IMR-90 (cell line): ENCODE data around the gene PCA3. TPM values are rescaled to one million over a fixed set of nuclear protein-coding genes. Genes with fewer than 3 reads are reported as not detected.

Experiments
- ATAC-seq: fragments of 200-7000 bp; cut with Tn5 transposase; 2 replicates; pipeline ENCODE4 v1.9.1; 2020; ENCODE audit warnings: low read depth, mild to moderate bottlenecking, moderate library complexity
- BruUV-seq: library from RNA; stranded (reverse); fragments of 400-500 nt; replicated peaks from 2 replicates; lab custom pipeline; 2021; lab: Mats Ljungman, UMichigan
- CTCF ChIA-PET: fragments of 300-600 bp; formaldehyde crosslinking; extraction: SDS; loops from one replicate; lab custom pipeline; 2021; ENCODE audit warnings: antibody characterized with exemption; lab: Yijun Ruan, JAX
- POLR2A ChIA-PET: fragments of 300-600 bp; sonication (Branson Sonifier 250); formaldehyde crosslinking; loops from one replicate; lab custom pipeline; 2022; ENCODE audit warnings: antibody characterized with exemption; ENCODE audit not compliant: unreplicated experiment; lab: Charles Lee
- DNase-seq: peaks from one replicate; pipeline ENCODE4 v3.0.0; 2013
- H2AFZ ChIP-seq: replicated peaks from 2 replicates; pipeline ENCODE3; 2013; ENCODE audit warnings: low read length, mild to moderate bottlenecking; ENCODE audit not compliant: poor library complexity
- H2AK5ac ChIP-seq: 2 replicates; pipeline ENCODE4 v1.6.1; 2013; ENCODE audit warnings: low read depth, low read length, inconsistent platforms
- H2AK9ac ChIP-seq: replicated peaks from 2 replicates; pipeline ENCODE3; 2013; ENCODE audit warnings: mild to moderate bottlenecking, low read depth, low read length, moderate library complexity; ENCODE audit not compliant: poor library complexity
- H2BK120ac ChIP-seq: 2 replicates; pipeline ENCODE4 v1.6.1; 2013; ENCODE audit warnings: low read depth, low read length, inconsistent platforms
- H2BK15ac ChIP-seq: 3 replicates; pipeline ENCODE4 v1.6.1; 2013; ENCODE audit warnings: low read depth, low read length, inconsistent platforms
- H2BK20ac ChIP-seq: 2 replicates; pipeline ENCODE4 v1.6.1; 2013; ENCODE audit warnings: low read depth, mild to moderate bottlenecking, inconsistent platforms, low read length, moderate library complexity
- H2BK5ac ChIP-seq: 2 replicates; pipeline ENCODE4 v1.6.1; 2013; ENCODE audit warnings: mild to moderate bottlenecking, low read depth, low read length, inconsistent platforms; ENCODE audit not compliant: poor library complexity, severe bottlenecking
- H3K14ac ChIP-seq: replicated peaks from 2 replicates; pipeline ENCODE4 v1.6.1; 2013; ENCODE audit warnings: low read depth, low read length, inconsistent platforms
- H3K18ac ChIP-seq: 2 replicates; pipeline ENCODE4 v1.6.1; 2013; ENCODE audit warnings: low read depth, low read length, control low read depth
- H3K23ac ChIP-seq: 2 replicates; pipeline ENCODE4 v1.6.1; 2013; ENCODE audit warnings: low read depth, low read length, inconsistent platforms
- H3K27ac ChIP-seq: 2 replicates; pipeline ENCODE4 v1.5.1; 2013; ENCODE audit warnings: mild to moderate bottlenecking, control low read depth, low read length; ENCODE audit not compliant: insufficient read depth
- H3K27me3 ChIP-seq: 2 replicates; pipeline ENCODE4 v1.6.1; 2013; ENCODE audit warnings: low read length; ENCODE audit not compliant: control insufficient read depth, insufficient read depth
- H3K36me3 ChIP-seq: 2 replicates; pipeline ENCODE4 v1.6.1; 2013; ENCODE audit warnings: low read length, mixed read lengths; ENCODE audit not compliant: control insufficient read depth, insufficient read depth
- H3K4ac ChIP-seq: 2 replicates; pipeline ENCODE4 v1.6.1; 2013; ENCODE audit warnings: low read depth, low read length, inconsistent platforms
- H3K4me1 ChIP-seq: 2 replicates; pipeline ENCODE4 v1.6.1; 2013; ENCODE audit warnings: low read length, mixed read lengths; ENCODE audit not compliant: control insufficient read depth, insufficient read depth
- H3K4me2 ChIP-seq: 2 replicates; pipeline ENCODE4 v1.6.1; 2013; ENCODE audit warnings: low read depth, mild to moderate bottlenecking, control low read depth, low read length, moderate library complexity
- H3K4me3 ChIP-seq: 2 replicates; pipeline ENCODE4 v1.5.1; 2013; ENCODE audit warnings: low read depth, mild to moderate bottlenecking, control low read depth, low read length, moderate library complexity; ENCODE audit not compliant: insufficient read depth
- H3K56ac ChIP-seq: 2 replicates; pipeline ENCODE4 v1.6.1; 2013; ENCODE audit warnings: low read length, inconsistent platforms; ENCODE audit not compliant: insufficient read depth; ENCODE audit errors: extremely low read depth
- H3K79me1 ChIP-seq, 2 experiments: 2 replicates each; pipeline ENCODE4 v1.6.1; 2013; ENCODE audit warnings: low read length in 2 of 2, inconsistent platforms in 1 of 2, low read depth in 1 of 2
- H3K9ac ChIP-seq: 2 replicates; pipeline ENCODE4 v1.6.1; 2013; ENCODE audit warnings: low read depth, low read length, control low read depth
- H3K9me1 ChIP-seq: 2 replicates; pipeline ENCODE4 v1.6.1; 2013; ENCODE audit warnings: low read length, inconsistent platforms; ENCODE audit not compliant: insufficient read depth
- H3K9me3 ChIP-seq: 2 replicates; pipeline ENCODE4 v1.6.1; 2013; ENCODE audit warnings: low read length; ENCODE audit not compliant: control insufficient read depth, insufficient read depth
- H4K20me1 ChIP-seq: 2 replicates; pipeline ENCODE4 v1.6.1; 2013; ENCODE audit warnings: low read length, inconsistent platforms; ENCODE audit not compliant: insufficient read depth
- H4K5ac ChIP-seq: 2 replicates; pipeline ENCODE4 v1.6.1; 2013; ENCODE audit warnings: mild to moderate bottlenecking, low read depth, low read length, control low read depth
- H4K8ac ChIP-seq, 2 experiments: 2 replicates each; pipeline ENCODE4 v1.6.1; 2013; ENCODE audit warnings: low read depth in 2 of 2, low read length in 2 of 2, control low read depth in 1 of 2, inconsistent platforms in 1 of 2
- H4K91ac ChIP-seq: 2 replicates; pipeline ENCODE4 v1.6.1; 2013; ENCODE audit warnings: low read depth, low read length, inconsistent platforms; ENCODE audit not compliant: insufficient read depth
- BHLHE40 ChIP-seq: fragments of 150-350 bp; IDR thresholded peaks from 2 replicates; pipeline ENCODE4 v1.6.1; 2016; ENCODE audit warnings: mild to moderate bottlenecking, low read depth, low read length
- CEBPB ChIP-seq: IDR thresholded peaks from 2 replicates; pipeline ENCODE4 v1.6.1; 2012; ENCODE audit warnings: low read depth, low read length, improper control_type of control experiment
- CHD1 ChIP-seq: IDR thresholded peaks from 2 replicates; pipeline ENCODE4 v1.6.1; 2012; ENCODE audit warnings: low read depth, low read length, improper control_type of control experiment
- CTCF ChIP-seq: conservative IDR thresholded peaks from 2 replicates; pipeline ENCODE4 v1.5.1; 2012; ENCODE audit warnings: mild to moderate bottlenecking, low read depth, low read length, improper control_type of control experiment
- FOS ChIP-seq: fragments of 150-350 bp; IDR thresholded peaks from 2 replicates; pipeline ENCODE4 v1.6.1; 2016; ENCODE audit warnings: low read depth, low read length
- MAFK ChIP-seq: IDR thresholded peaks from 2 replicates; pipeline ENCODE4 v1.6.1; 2012; ENCODE audit warnings: low read depth, low read length, improper control_type of control experiment
- MAZ ChIP-seq: IDR thresholded peaks from 2 replicates; pipeline ENCODE4 v1.6.1; 2012; ENCODE audit warnings: low read depth, mild to moderate bottlenecking, low read length, improper control_type of control experiment, moderate library complexity, borderline replicate concordance
- MXI1 ChIP-seq: IDR thresholded peaks from 2 replicates; pipeline ENCODE4 v1.6.1; 2012; ENCODE audit warnings: low read depth, mild to moderate bottlenecking, low read length, moderate library complexity, borderline replicate concordance
- NFE2L2 ChIP-seq: fragments of 150-350 bp; IDR thresholded peaks from 2 replicates; pipeline ENCODE4 v1.6.1; 2016; ENCODE audit warnings: low read depth, mild to moderate bottlenecking, low read length
- POLR2A ChIP-seq: IDR thresholded peaks from 2 replicates; pipeline ENCODE4 v1.6.1; 2012; ENCODE audit warnings: mild to moderate bottlenecking, low read depth, low read length
- RAD21 ChIP-seq: IDR thresholded peaks from 2 replicates; pipeline ENCODE4 v1.6.1; 2012; ENCODE audit warnings: low read length, improper control_type of control experiment
- RCOR1 ChIP-seq: IDR thresholded peaks from 2 replicates; pipeline ENCODE4 v1.6.1; 2012; ENCODE audit warnings: mild to moderate bottlenecking, low read length, improper control_type of control experiment; ENCODE audit not compliant: insufficient replicate concordance
- RFX5 ChIP-seq: IDR thresholded peaks from 2 replicates; pipeline ENCODE4 v1.8.0; 2012; ENCODE audit warnings: low read depth, mild to moderate bottlenecking, low read length, moderate library complexity
- SMC3 ChIP-seq: fragments of 150-350 bp; IDR thresholded peaks from 2 replicates; pipeline ENCODE4 v1.6.1; 2016; ENCODE audit warnings: low read depth, mild to moderate bottlenecking, antibody characterized with exemption, low read length, moderate library complexity
- USF2 ChIP-seq: fragments of 150-350 bp; IDR thresholded peaks from 2 replicates; pipeline ENCODE4 v1.6.1; 2017; ENCODE audit warnings: mild to moderate bottlenecking, antibody characterized with exemption, low read length, low read depth
- WGBS, 2 experiments: methylation state at CpG; one replicate each; pipeline versions ENCODE4 v1.1.5 to v1.1.7; 2013; ENCODE audit warnings: missing lambda C conversion rate in 2 of 2; ENCODE audit not compliant: insufficient read length in 1 of 2; ENCODE audit errors: extremely low coverage in 2 of 2; 5-methylcytosine and 5-hydroxymethylcytosine counted together
- dilution Hi-C: fragments of 300-500 bp; cut with HindIII; formaldehyde crosslinking; loops from one replicate; pipeline ENCODE4 v1.14.3; 2018; ENCODE audit warnings: low sequenced_read_pairs; ENCODE audit not compliant: unreplicated experiment
- in situ Hi-C: fragments of 300-500 bp; cut with MboI; formaldehyde crosslinking; loops from 3 replicates; pipeline ENCODE4 v1.14.3; 2019; ENCODE audit warnings: low sequenced_read_pairs, inconsistent platforms, mixed read lengths
- intact Hi-C: fragments of 100-400 bp; cut with micrococcal nuclease; formaldehyde crosslinking; loops from 2 replicates; pipeline ENCODE4 v1.10.0; 2022
- polyA plus RNA-seq, 3 experiments: library from polyadenylated mRNA; depleted of rRNA; stranded (reverse); fragments of >200 nt; gene quantifications; 2 replicates each; pipeline ENCODE4 v1.2.3, GENCODE V29; 2012; ENCODE audit warnings: low replicate concordance in 1 of 3
- total RNA-seq: library from RNA; depleted of rRNA; stranded (reverse); fragments of >200 nt; gene quantifications from 2 replicates; pipeline ENCODE4 v1.2.3, GENCODE V29; 2012
- TF ChIP-seq, protein P1 (sequence below): fragments of 150-350 bp; IDR thresholded peaks from 2 replicates; pipeline ENCODE4 v1.6.1; 2016; ENCODE audit warnings: low read depth, mild to moderate bottlenecking, low read length, moderate library complexity, borderline replicate concordance

PCA3 gene
- total and polyA plus RNA-seq, 2 of the 4 experiments (the other 2 are of a cell fraction) = not detected

GRCh38 chr9:76732341-76732958 is 31.8 kb upstream of the PCA3 start:
- BruUV-seq = no TSS peak
- no peak overlapping the region for H4K8ac ChIP-seq
- no peaks in the 10 kb centered on the region for H3K9me3 ChIP-seq
- H2BK120ac ChIP-seq = no peak overlapping the region
- H2BK5ac ChIP-seq = no peak overlapping the region
- H4K20me1 ChIP-seq = no peaks in the 10 kb centered on the region
- no peak for ATAC-seq
- H3K9me1 ChIP-seq = no peaks in the 10 kb centered on the region
- H3K4ac ChIP-seq = no peak overlapping the region
- H3K36me3 ChIP-seq = no peaks in the 10 kb centered on the region
- no peak overlapping the region for H3K27ac ChIP-seq
- H2BK20ac ChIP-seq = no peak overlapping the region
- H3K4me2 ChIP-seq = no peak overlapping the region
- no peak overlapping the region for H2AK9ac ChIP-seq
- no peak overlapping the region for H2AFZ ChIP-seq
- no peak overlapping the region for H2AK5ac ChIP-seq
- no peaks in the 10 kb centered on the region for H3K4me1 ChIP-seq
- no peak overlapping the region for H3K18ac ChIP-seq
- TF ChIP-seq RFX5 (no peak), MAZ (no peak), RAD21 (no peak), POLR2A (no peak), CTCF (no peak), BHLHE40 (no peak), RCOR1 (no peak), NFE2L2 (no peak), SMC3 (no peak), FOS (no peak), CEBPB (no peak), CHD1 (no peak), MAFK (no peak), MXI1 (no peak), USF2 (no peak)
- TF ChIP-seq, protein P1, sequence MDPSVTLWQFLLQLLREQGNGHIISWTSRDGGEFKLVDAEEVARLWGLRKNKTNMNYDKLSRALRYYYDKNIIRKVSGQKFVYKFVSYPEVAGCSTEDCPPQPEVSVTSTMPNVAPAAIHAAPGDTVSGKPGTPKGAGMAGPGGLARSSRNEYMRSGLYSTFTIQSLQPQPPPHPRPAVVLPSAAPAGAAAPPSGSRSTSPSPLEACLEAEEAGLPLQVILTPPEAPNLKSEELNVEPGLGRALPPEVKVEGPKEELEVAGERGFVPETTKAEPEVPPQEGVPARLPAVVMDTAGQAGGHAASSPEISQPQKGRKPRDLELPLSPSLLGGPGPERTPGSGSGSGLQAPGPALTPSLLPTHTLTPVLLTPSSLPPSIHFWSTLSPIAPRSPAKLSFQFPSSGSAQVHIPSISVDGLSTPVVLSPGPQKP = no peak
- H3K23ac ChIP-seq = no peak overlapping the region
- DNase-seq = no peak
- H3K27me3 ChIP-seq = peaks cover 3% of the 10 kb centered on the region; the same call in 1 of the 2 replicates
- ChIA-PET POLR2A (no interaction called here), CTCF (no interaction called here)
- in situ Hi-C loops (no loop called here), intact Hi-C loops (no loop called here), dilution Hi-C loops (no loop called here)
- no peaks in the 10 kb centered on the region for H3K79me1 ChIP-seq
- no CpG with 5 or more reads among the region's 3 CpGs for WGBS, 2 experiments
- no peak overlapping the region for H2BK15ac ChIP-seq
- H3K14ac ChIP-seq = no peak overlapping the region
- no peak overlapping the region for H3K9ac ChIP-seq
- H3K56ac ChIP-seq = no peak overlapping the region
- H4K91ac ChIP-seq = no peak overlapping the region
- H3K4me3 ChIP-seq = no peak overlapping the region
- H4K5ac ChIP-seq = no peak overlapping the region
